Left ventricle myocardium inferior (tissue), 1 donor: ENCODE data around the gene NOS1AP. TPM values are rescaled to one million over a fixed set of nuclear protein-coding genes. Genes with fewer than 3 reads are reported as not detected.
A peak's percentile ranks its signal among the peaks of the same experiment; 100 is the strongest.
"Not testable (repeated sequence)": the region's sequence is repeated elsewhere in the genome, so short reads cannot be mapped to it uniquely, and the experiment has no call there.

Experiments
- DNase-seq: peaks from one replicate; pipeline ENCODE4 v3.0.0-alpha.2; 2020
- H3K27ac ChIP-seq: fragments of 200-600 bp; replicated peaks from 2 replicates; pipeline ENCODE4 v1.8.0; 2021
- H3K27me3 ChIP-seq: fragments of 200-600 bp; 2 replicates; pipeline ENCODE4 v1.8.0; 2021; ENCODE audit warnings: low read depth
- H3K36me3 ChIP-seq: fragments of 200-600 bp; 2 replicates; pipeline ENCODE4 v1.8.0; 2021
- H3K4me1 ChIP-seq: fragments of 200-600 bp; 2 replicates; pipeline ENCODE4 v1.8.0; 2021
- H3K4me3 ChIP-seq: fragments of 200-600 bp; 2 replicates; pipeline ENCODE4 v1.8.0; 2021; ENCODE audit warnings: mild to moderate bottlenecking, moderate library complexity
- H3K9me3 ChIP-seq: fragments of 200-600 bp; replicated peaks from 2 replicates; pipeline ENCODE4 v1.8.0; 2021
- intact Hi-C: fragments of 100-400 bp; cut with micrococcal nuclease; formaldehyde crosslinking; loops from one replicate; pipeline ENCODE4 v1.11.0; 2022
- total RNA-seq: library from RNA; stranded (reverse); fragmentation: NEBNext Ultra II Directional; extraction: Animal tissue kit (Norgen Biotek cat#: 25700); gene quantifications from one replicate; pipeline ENCODE4 v1.2.1, GENCODE V29; 2021
- TF ChIP-seq, protein P1 (sequence below): fragments of 200-600 bp; IDR thresholded peaks from 2 replicates; pipeline ENCODE4 v1.8.0; 2021; ENCODE audit warnings: antibody characterized with exemption, mild to moderate bottlenecking, borderline replicate concordance
- donor health status: DM: no; HTN: yes; CAD: no; lungs with severe emphysema.

NOS1AP gene
- total RNA-seq, 1 donor from 2014 or later = 6.2 TPM

DNA sequence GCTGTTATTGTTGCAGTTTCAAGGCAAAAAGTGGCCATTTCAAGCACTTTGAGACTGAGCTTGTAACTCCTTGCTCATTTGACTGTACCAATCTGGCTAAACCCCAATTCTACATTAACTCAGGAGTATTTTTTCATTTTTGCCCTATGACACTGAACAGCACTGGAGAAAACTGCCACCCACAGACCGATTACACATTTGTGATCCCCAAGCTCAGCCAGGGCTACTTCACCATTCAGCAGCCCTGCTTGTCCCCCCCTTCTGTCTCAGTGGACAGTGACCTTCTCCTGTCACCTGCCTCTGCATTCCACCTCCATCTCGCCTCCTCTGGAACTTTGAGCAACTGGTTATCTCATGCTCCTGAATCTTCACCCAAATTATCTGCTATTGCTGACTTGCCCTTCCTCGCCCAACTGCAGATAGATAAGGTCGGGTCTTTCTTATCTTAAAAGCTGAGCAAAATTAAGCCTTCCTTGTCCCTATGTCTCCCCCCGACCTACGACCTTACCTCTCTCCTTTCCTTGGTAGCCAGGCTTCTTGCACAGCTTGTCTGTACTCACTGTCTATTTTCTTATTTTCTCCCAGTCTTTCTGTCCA lies 281.9 kb downstream of the NOS1AP start:
- TF ChIP-seq, protein P1, sequence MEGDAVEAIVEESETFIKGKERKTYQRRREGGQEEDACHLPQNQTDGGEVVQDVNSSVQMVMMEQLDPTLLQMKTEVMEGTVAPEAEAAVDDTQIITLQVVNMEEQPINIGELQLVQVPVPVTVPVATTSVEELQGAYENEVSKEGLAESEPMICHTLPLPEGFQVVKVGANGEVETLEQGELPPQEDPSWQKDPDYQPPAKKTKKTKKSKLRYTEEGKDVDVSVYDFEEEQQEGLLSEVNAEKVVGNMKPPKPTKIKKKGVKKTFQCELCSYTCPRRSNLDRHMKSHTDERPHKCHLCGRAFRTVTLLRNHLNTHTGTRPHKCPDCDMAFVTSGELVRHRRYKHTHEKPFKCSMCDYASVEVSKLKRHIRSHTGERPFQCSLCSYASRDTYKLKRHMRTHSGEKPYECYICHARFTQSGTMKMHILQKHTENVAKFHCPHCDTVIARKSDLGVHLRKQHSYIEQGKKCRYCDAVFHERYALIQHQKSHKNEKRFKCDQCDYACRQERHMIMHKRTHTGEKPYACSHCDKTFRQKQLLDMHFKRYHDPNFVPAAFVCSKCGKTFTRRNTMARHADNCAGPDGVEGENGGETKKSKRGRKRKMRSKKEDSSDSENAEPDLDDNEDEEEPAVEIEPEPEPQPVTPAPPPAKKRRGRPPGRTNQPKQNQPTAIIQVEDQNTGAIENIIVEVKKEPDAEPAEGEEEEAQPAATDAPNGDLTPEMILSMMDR = no peak
- H3K9me3 ChIP-seq = no peaks in the 10 kb centered on the region
- H3K4me3 ChIP-seq = no peak overlapping the region
- DNase-seq = no peak
- peaks cover 6% of the 10 kb centered on the region for H3K4me1 ChIP-seq
- H3K36me3 ChIP-seq = no peaks in the 10 kb centered on the region
- no peak overlapping the region for H3K27ac ChIP-seq
- intact Hi-C loops = no loop called here
- H3K27me3 ChIP-seq = no peaks in the 10 kb centered on the region

DNA sequence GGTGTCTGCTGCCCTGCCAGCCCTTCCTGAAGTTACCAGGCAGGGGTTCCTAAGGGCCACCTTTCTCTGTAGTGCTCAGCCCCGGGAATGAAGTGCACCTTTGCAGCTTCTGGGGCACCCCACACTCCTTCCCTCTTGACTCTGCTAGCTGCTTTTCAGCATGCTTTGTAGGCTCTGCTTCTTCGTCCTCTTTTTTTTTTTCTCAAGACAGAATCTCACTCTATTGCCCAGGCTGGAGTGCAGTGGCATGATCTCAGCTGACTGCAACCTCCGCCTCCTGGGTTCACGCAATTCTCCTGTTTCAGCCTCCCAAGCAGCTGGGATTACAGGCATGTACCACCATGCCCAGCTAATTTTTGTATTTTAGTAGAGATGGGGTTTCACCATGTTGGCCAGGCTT lies 282.4 kb downstream of the NOS1AP start:
- H3K9me3 ChIP-seq, H3K27ac ChIP-seq, H3K36me3 ChIP-seq, H3K4me3 ChIP-seq, H3K27me3 ChIP-seq, DNase-seq, H3K4me1 ChIP-seq, intact Hi-C loops: not testable (repeated sequence)

DNA sequence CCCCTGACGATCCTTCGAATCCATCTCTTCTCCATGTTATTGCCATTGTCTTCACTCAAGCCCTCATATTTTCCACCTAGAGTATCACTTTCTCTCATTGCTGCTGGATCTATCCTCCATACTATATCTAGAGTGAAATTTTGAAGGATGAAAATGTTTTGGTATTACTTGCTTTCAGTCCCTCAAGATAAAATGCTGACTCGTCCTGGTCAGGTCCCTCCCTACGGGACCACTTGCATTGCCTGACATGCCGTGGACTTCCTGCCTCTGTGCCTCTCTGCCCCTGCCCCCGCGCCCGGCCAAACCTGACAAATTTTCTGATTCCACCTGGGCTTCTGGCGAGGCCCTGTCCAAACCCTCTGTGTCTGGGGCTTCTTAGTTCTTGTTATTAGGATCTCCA lies 283.6 kb downstream of the NOS1AP start:
- no peaks in the 10 kb centered on the region for H3K27me3 ChIP-seq
- intact Hi-C loops = no loop called here
- no peak for DNase-seq
- TF ChIP-seq, protein P1 = no peak
- H3K36me3 ChIP-seq = no peaks in the 10 kb centered on the region
- H3K27ac ChIP-seq = no peak overlapping the region
- H3K4me1 ChIP-seq = peaks cover 6% of the 10 kb centered on the region
- no peak overlapping the region for H3K4me3 ChIP-seq
- H3K9me3 ChIP-seq = no peaks in the 10 kb centered on the region

DNA sequence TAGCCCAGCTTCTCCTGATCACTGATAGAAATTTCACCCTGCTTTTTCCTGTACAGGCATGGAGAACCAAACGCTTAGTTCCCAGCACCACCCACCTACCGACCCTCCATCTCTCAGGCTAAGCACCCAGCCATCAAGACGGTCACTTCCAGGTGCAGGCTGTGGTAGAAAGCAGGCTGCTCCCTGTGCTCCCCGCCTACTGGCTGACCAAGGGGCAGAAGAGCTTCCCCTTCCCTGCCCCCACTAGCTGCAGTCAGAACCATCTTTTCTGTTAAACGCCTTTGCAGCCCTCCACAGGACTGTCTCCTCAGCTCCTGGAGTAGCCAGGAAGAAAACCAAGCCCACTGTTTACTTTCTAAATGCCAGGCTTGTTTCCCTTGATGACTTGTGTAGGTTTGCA lies 284.2 kb downstream of the NOS1AP start:
- TF ChIP-seq, protein P1 = no peak
- Histone ChIP-seq H3K27me3 (no peaks in the 10 kb centered on the region), H3K4me1 (peaks cover 6% of the 10 kb centered on the region), H3K4me3 (no peak overlapping the region), H3K27ac (no peak overlapping the region), H3K9me3 (no peaks in the 10 kb centered on the region), H3K36me3 (no peaks in the 10 kb centered on the region)
- intact Hi-C loops = no loop called here
- no peak for DNase-seq

DNA sequence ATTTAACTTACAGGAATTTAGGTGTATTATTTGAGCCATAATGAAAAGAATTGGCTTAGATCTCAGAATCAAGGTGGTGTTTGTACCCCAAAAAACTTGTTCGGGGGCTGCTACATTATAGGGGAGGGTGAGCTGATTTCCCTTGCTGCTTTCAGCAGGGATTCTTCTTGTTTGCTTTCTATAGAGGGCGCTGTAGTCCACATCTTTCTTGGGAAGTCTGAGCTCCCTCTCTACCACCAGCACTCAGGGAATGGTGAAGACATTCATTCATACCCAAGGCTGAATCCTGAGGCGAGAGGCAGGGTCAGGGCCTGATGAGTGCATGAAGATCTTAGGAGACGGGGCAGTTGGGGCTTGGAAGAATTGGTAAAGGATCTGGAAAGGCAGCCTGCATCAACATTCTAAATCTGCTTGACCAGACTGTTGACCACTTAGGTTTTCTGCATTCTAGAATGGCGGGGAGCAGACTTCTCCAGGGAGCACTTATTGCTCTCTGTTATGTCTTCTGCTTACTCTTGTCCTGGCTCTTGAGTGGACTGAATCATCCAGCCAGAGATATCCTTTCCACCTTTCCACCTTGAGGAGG lies 288.3 kb downstream of the NOS1AP start:
- no peak overlapping the region for H3K4me3 ChIP-seq
- no peaks in the 10 kb centered on the region for H3K9me3 ChIP-seq
- intact Hi-C loops = no loop called here
- no peaks in the 10 kb centered on the region for H3K4me1 ChIP-seq
- no peak overlapping the region for H3K27ac ChIP-seq
- H3K27me3 ChIP-seq = no peaks in the 10 kb centered on the region
- no peak for DNase-seq
- TF ChIP-seq, protein P1 = peak; percentile 45
- no peaks in the 10 kb centered on the region for H3K36me3 ChIP-seq

DNA sequence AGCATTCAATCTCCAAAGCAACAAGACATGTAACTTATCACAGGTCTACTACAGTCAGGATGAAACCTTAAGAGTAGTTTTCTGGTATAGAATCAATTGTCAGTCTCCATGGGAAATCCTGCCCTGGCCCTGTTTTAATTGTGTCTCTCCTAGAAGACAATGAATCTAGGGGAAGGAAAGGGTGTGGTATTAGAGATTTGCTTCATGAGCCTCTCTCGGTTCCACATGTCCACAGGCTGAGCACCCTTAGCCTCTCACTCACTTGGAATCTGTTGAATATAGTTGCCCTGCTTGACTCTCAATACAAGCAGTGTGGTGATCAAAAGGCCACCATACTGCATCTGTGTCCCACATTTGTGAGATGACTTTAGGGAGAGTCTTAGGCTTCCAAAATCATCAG lies 289.4 kb downstream of the NOS1AP start:
- no peaks in the 10 kb centered on the region for H3K9me3 ChIP-seq
- no peak overlapping the region for H3K27ac ChIP-seq
- H3K36me3 ChIP-seq = no peaks in the 10 kb centered on the region
- no peak for DNase-seq
- no peaks in the 10 kb centered on the region for H3K27me3 ChIP-seq
- no peak overlapping the region for H3K4me3 ChIP-seq
- intact Hi-C loops = no loop called here
- no peaks in the 10 kb centered on the region for H3K4me1 ChIP-seq
- TF ChIP-seq, protein P1 = no peak
